Measurements from ENCODE around the gene SRD5A1.

DNA sequence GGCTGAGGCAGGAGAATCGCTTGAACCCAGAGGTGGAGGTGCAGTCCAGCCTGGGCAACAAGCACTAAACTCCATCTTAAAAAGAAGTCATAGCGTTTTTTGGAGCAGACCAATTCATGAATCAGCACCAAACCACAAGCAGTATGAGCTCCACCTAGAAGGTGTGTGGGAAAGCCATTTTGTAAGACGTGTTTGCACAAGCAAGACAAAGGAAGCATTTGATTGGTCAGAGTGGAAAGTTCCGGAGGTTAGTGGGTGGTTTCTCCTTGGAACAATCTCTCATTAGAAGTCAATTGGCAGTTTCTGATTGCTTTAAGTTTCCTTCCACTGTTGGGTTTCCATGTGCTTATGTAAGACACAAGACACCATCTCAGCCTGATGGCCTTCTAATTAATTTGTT lies 5.0 kb downstream of the SRD5A1 start:
- TF ChIP-seq, protein P1, sequence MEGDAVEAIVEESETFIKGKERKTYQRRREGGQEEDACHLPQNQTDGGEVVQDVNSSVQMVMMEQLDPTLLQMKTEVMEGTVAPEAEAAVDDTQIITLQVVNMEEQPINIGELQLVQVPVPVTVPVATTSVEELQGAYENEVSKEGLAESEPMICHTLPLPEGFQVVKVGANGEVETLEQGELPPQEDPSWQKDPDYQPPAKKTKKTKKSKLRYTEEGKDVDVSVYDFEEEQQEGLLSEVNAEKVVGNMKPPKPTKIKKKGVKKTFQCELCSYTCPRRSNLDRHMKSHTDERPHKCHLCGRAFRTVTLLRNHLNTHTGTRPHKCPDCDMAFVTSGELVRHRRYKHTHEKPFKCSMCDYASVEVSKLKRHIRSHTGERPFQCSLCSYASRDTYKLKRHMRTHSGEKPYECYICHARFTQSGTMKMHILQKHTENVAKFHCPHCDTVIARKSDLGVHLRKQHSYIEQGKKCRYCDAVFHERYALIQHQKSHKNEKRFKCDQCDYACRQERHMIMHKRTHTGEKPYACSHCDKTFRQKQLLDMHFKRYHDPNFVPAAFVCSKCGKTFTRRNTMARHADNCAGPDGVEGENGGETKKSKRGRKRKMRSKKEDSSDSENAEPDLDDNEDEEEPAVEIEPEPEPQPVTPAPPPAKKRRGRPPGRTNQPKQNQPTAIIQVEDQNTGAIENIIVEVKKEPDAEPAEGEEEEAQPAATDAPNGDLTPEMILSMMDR (IDR thresholded peaks at IDR 0.05): no peak
- TF ChIP-seq POLR2AphosphoS5 (IDR thresholded peaks at IDR 0.05) (no peak), POLR2A (IDR thresholded peaks at IDR 0.05) (no peak)

All from gastroesophageal sphincter (tissue), 3 donors.